Fibroblast of lung (primary cell): ENCODE measurements around the gene CYP51A1. TPM values are rescaled to one million over a fixed set of nuclear protein-coding genes. Genes with fewer than 3 reads are reported as not detected.

Source experiments
- DNase-seq, 2 donors: peaks; one replicate each; pipeline versions ENCODE4 v3.0.0 to v3.0.0-alpha.2; 2010; ENCODE audit warnings: low read depth in 2 of 2
- H2AFZ ChIP-seq: 2 replicates; pipeline ENCODE4 v1.5.1; 2012; ENCODE audit warnings: low read length, control low read depth, inconsistent platforms
- H3K27ac ChIP-seq: 2 replicates; pipeline ENCODE4 v1.5.1; 2011; ENCODE audit warnings: low read length, control low read depth; ENCODE audit not compliant: insufficient read depth
- H3K27me3 ChIP-seq: 2 replicates; pipeline ENCODE4 v1.5.1; 2011; ENCODE audit warnings: mild to moderate bottlenecking, low read length; ENCODE audit not compliant: control insufficient read depth, insufficient read depth
- H3K36me3 ChIP-seq: 2 replicates; pipeline ENCODE4 v1.5.1; 2011; ENCODE audit warnings: low read length; ENCODE audit not compliant: control insufficient read depth, insufficient read depth
- H3K4me1 ChIP-seq: 2 replicates; pipeline ENCODE4 v1.5.1; 2011; ENCODE audit warnings: low read length; ENCODE audit not compliant: control insufficient read depth, insufficient read depth; ENCODE audit errors: extremely low read depth
- H3K4me2 ChIP-seq: 2 replicates; pipeline ENCODE4 v1.5.1; 2011; ENCODE audit warnings: low read length, control low read depth; ENCODE audit not compliant: insufficient read depth; ENCODE audit errors: extremely low read depth
- H3K4me3 ChIP-seq, 4 experiments: fragments of 200-600 bp in 1 of 4; sonication (generic) in 1 of 4; replicated peaks in 1 of 4; 2 replicates each; pipeline ENCODE4 v1.5.1; 2011 to 2016; ENCODE audit warnings: low read length in 4 of 4, low read depth in 3 of 4, mild to moderate bottlenecking in 3 of 4, control low read depth in 2 of 4, inconsistent platforms in 1 of 4, mixed read lengths in 1 of 4; ENCODE audit not compliant: insufficient read depth in 1 of 4; ENCODE audit errors: control extremely low read depth in 1 of 4
- H3K79me2 ChIP-seq: 2 replicates; pipeline ENCODE4 v1.5.1; 2012; ENCODE audit warnings: mild to moderate bottlenecking, low read length, inconsistent platforms; ENCODE audit not compliant: control insufficient read depth, insufficient read depth
- H3K9ac ChIP-seq: 2 replicates; pipeline ENCODE4 v1.5.1; 2011; ENCODE audit warnings: mild to moderate bottlenecking, low read length, control low read depth; ENCODE audit not compliant: insufficient read depth
- H3K9me3 ChIP-seq: 2 replicates; pipeline ENCODE4 v1.5.1; 2012; ENCODE audit warnings: low read depth, low read length; ENCODE audit not compliant: control insufficient read depth, insufficient read depth
- H4K20me1 ChIP-seq: 2 replicates; pipeline ENCODE4 v1.5.1; 2011; ENCODE audit warnings: low read length; ENCODE audit not compliant: control insufficient read depth, insufficient read depth; ENCODE audit errors: extremely low read depth
- CTCF ChIP-seq, 2 donors: IDR thresholded peaks in 1 of 2; conservative IDR thresholded peaks in 1 of 2; 1 replicate in 1 of 2; 2 replicates in 1 of 2; pipeline ENCODE4 v1.5.1; 2011 to 2012; ENCODE audit warnings: low read length in 2 of 2, control low read depth in 1 of 2, inconsistent platforms in 1 of 2, low read depth in 1 of 2, mild to moderate bottlenecking in 1 of 2
- EZH2 ChIP-seq: IDR thresholded peaks from 2 replicates; pipeline ENCODE4 v1.5.1; 2012; ENCODE audit warnings: low read length, control low read depth, mild to moderate bottlenecking; ENCODE audit errors: missing control alignments
- polyA plus RNA-seq, 2 donors: library from polyadenylated mRNA; depleted of rRNA in 1 of 2; stranded (reverse) in 1 of 2; unstranded in 1 of 2; fragments of >200 nt; gene quantifications; 2 replicates each; pipeline ENCODE4 v1.2.1, GENCODE V29; 2011 to 2012; ENCODE audit warnings: missing spikeins in 1 of 2
- total RNA-seq: library from RNA; depleted of rRNA; stranded (reverse); fragments of >200 nt; gene quantifications from 2 replicates; pipeline ENCODE4 v1.2.1, GENCODE V29; 2014

CYP51A1 gene
- total and polyA plus RNA-seq, 2 donors (not counting 1 experiment from before 2014, with no cell fraction given) = 50.0 to 784 TPM

GRCh38 chr7:92119213-92119759 is 15.0 kb downstream of the CYP51A1 start:
- Histone ChIP-seq H3K27ac (no peak overlapping the region), H2AFZ (no peak overlapping the region), H3K79me2 (peaks cover 21% of the 10 kb centered on the region), H3K4me2 (no peak overlapping the region), H3K27me3 (no peaks in the 10 kb centered on the region), H3K9ac (no peak overlapping the region), H3K9me3 (no peaks in the 10 kb centered on the region), H4K20me1 (no peaks in the 10 kb centered on the region), H3K4me1 (no peaks in the 10 kb centered on the region), H3K4me3 (no peak overlapping the region), H3K36me3 (peaks cover 4% of the 10 kb centered on the region)
- TF ChIP-seq EZH2 (no peak), CTCF (conservative IDR thresholded peaks at IDR 0.05 in 1 of 2, IDR thresholded peaks at IDR 0.05 in 1 of 2; ENCODE audit: low read depth in 1 of 2, low read length in 2 of 2) (no peak)
- no peak for DNase-seq

- no peak for TF ChIP-seq EZH2
- TF ChIP-seq CTCF (conservative IDR thresholded peaks at IDR 0.05 in 1 of 2, IDR thresholded peaks at IDR 0.05 in 1 of 2; ENCODE audit: low read depth in 1 of 2, low read length in 2 of 2) = no peak
- Histone ChIP-seq H3K9me3 (no peaks in the 10 kb centered on the region), H4K20me1 (no peaks in the 10 kb centered on the region), H3K27ac (no peak overlapping the region), H3K9ac (no peak overlapping the region), H3K4me2 (no peak overlapping the region), H3K36me3 (peaks cover 2% of the 10 kb centered on the region), H3K27me3 (no peaks in the 10 kb centered on the region), H3K79me2 (peaks cover 21% of the 10 kb centered on the region), H3K4me1 (no peaks in the 10 kb centered on the region), H2AFZ (no peak overlapping the region), H3K4me3 (no peak overlapping the region)
- DNase-seq = no peak
Measured at GRCh38 chr7:92116949-92117348, 17.3 kb downstream of the CYP51A1 start.

- Histone ChIP-seq H3K79me2 (peaks cover 16% of the 10 kb centered on the region), H3K27ac (no peak overlapping the region), H3K4me3 (no peak overlapping the region), H3K27me3 (no peaks in the 10 kb centered on the region), H3K9ac (no peak overlapping the region), H3K9me3 (no peaks in the 10 kb centered on the region), H3K4me1 (no peaks in the 10 kb centered on the region), H4K20me1 (no peaks in the 10 kb centered on the region), H3K36me3 (peaks cover 2% of the 10 kb centered on the region), H2AFZ (no peak overlapping the region), H3K4me2 (no peak overlapping the region)
- TF ChIP-seq EZH2 (no peak), CTCF (conservative IDR thresholded peaks at IDR 0.05 in 1 of 2, IDR thresholded peaks at IDR 0.05 in 1 of 2; ENCODE audit: low read depth in 1 of 2, low read length in 2 of 2) (no peak)
- no peak for DNase-seq
Measured at GRCh38 chr7:92115821-92116220, 18.5 kb downstream of the CYP51A1 start.
